Neural cell (in vitro differentiated cells): ENCODE measurements around the gene RETREG1. TPM values are rescaled to one million over a fixed set of nuclear protein-coding genes. Genes with fewer than 3 reads are reported as not detected.

Experiments
- H2AFZ ChIP-seq: fragments of 200-600, 300-800 bp; sonication (generic), shearing (Covaris generic); 2 replicates; pipeline ENCODE4 v1.6.0; 2014; ENCODE audit warnings: low read depth, mild to moderate bottlenecking, antibody characterized with exemption, low read length, moderate library complexity
- H3F3A ChIP-seq: fragments of 200-600 bp; shearing (Covaris generic); 2 replicates; pipeline ENCODE4 v1.6.1; 2016; ENCODE audit warnings: mild to moderate bottlenecking, moderate library complexity, mixed read lengths, antibody characterized with exemption, low read length; ENCODE audit not compliant: insufficient read depth, poor library complexity, severe bottlenecking
- H3K27ac ChIP-seq: fragments of 200-600, 300-800 bp; sonication (generic), shearing (Covaris generic); 2 replicates; pipeline ENCODE4 v1.5.1; 2014; ENCODE audit warnings: mild to moderate bottlenecking, low read length, moderate library complexity
- H3K27me3 ChIP-seq: fragments of 300-800, 200-600 bp; sonication (generic), shearing (Covaris generic); 2 replicates; pipeline ENCODE4 v1.6.0; 2014; ENCODE audit warnings: mild to moderate bottlenecking, low read depth, low read length, moderate library complexity; ENCODE audit not compliant: insufficient read depth
- H3K36me3 ChIP-seq: fragments of 300-800, 200-600 bp; sonication (generic), shearing (Covaris generic); 2 replicates; pipeline ENCODE4 v1.5.1; 2014; ENCODE audit warnings: mild to moderate bottlenecking, antibody characterized with exemption, low read length, moderate library complexity; ENCODE audit not compliant: insufficient read depth
- H3K4me2 ChIP-seq: fragments of 300-800, 200-600 bp; sonication (generic), shearing (Covaris generic); 2 replicates; pipeline ENCODE4 v1.6.0; 2014; ENCODE audit warnings: mild to moderate bottlenecking, low read length
- H3K4me3 ChIP-seq: fragments of 300-800, 200-600 bp; sonication (generic), shearing (Covaris generic); 2 replicates; pipeline ENCODE4 v1.5.1; 2014; ENCODE audit warnings: mild to moderate bottlenecking, low read length, moderate library complexity
- H3K79me2 ChIP-seq: fragments of 200-600 bp; shearing (Covaris generic); replicated peaks from 2 replicates; pipeline ENCODE4 v1.6.0; 2014; ENCODE audit warnings: mild to moderate bottlenecking, low read length, moderate library complexity; ENCODE audit not compliant: insufficient read depth
- H3K9ac ChIP-seq: fragments of 300-800, 200-600 bp; sonication (generic), shearing (Covaris generic); 2 replicates; pipeline ENCODE4 v1.6.1; 2016; ENCODE audit warnings: mild to moderate bottlenecking, low read length, mixed read lengths
- H3K9me2 ChIP-seq: fragments of 200-600 bp; shearing (Covaris generic); 2 replicates; pipeline ENCODE4 v1.6.1; 2016; ENCODE audit warnings: mild to moderate bottlenecking, low read length, mixed read lengths; ENCODE audit not compliant: insufficient read depth
- H3K9me3 ChIP-seq: fragments of 200-600, 300-800 bp; sonication (generic), shearing (Covaris generic); 2 replicates; pipeline ENCODE4 v1.6.1; 2016; ENCODE audit warnings: mild to moderate bottlenecking, mixed run types, low read length, moderate library complexity, mixed read lengths
- H4K20me1 ChIP-seq: fragments of 200-600 bp; shearing (Covaris generic); 2 replicates; pipeline ENCODE4 v1.6.1; 2016; ENCODE audit warnings: mild to moderate bottlenecking, mixed run types; ENCODE audit not compliant: insufficient read depth
- EP300 ChIP-seq: fragments of 450-650 bp; conservative IDR thresholded peaks from 2 replicates; pipeline ENCODE4 v1.6.1; 2014; ENCODE audit warnings: antibody characterized with exemption, mild to moderate bottlenecking, moderate library complexity; ENCODE audit not compliant: poor library complexity, severe bottlenecking
- EZH2 ChIP-seq: fragments of 200-600, 300-800 bp; shearing (Covaris generic), sonication (generic); IDR thresholded peaks from 2 replicates; pipeline ENCODE4 v1.6.1; 2014; ENCODE audit warnings: antibody characterized with exemption, low read length, borderline replicate concordance, mild to moderate bottlenecking; ENCODE audit not compliant: insufficient read depth, poor library complexity, severe bottlenecking
- MXI1 ChIP-seq: fragments of 450-650 bp; conservative IDR thresholded peaks from 2 replicates; pipeline ENCODE4 v1.6.1; 2014; ENCODE audit warnings: antibody characterized with exemption, mild to moderate bottlenecking; ENCODE audit not compliant: poor library complexity, severe bottlenecking
- POLR2AphosphoS5 ChIP-seq: IDR thresholded peaks from 2 replicates; pipeline ENCODE4 v1.6.1; 2012
- RAD21 ChIP-seq: fragments of 450-650 bp; conservative IDR thresholded peaks from 2 replicates; pipeline ENCODE4 v1.6.1; 2014; ENCODE audit warnings: antibody characterized with exemption, mild to moderate bottlenecking, moderate library complexity
- SMC3 ChIP-seq: fragments of 450-650 bp; conservative IDR thresholded peaks from 2 replicates; pipeline ENCODE4 v1.6.1; 2014; ENCODE audit warnings: antibody characterized with exemption, mild to moderate bottlenecking, moderate library complexity; ENCODE audit not compliant: poor library complexity
- TAF1 ChIP-seq: IDR thresholded peaks from 2 replicates; pipeline ENCODE4 v1.6.1; 2012; ENCODE audit warnings: low read depth
- polyA plus RNA-seq: library from polyadenylated mRNA; depleted of rRNA; stranded (reverse); fragments of >200 nt; gene quantifications from 2 replicates; pipeline ENCODE4 v1.2.3, GENCODE V29; 2014
- TF ChIP-seq, protein P1 (sequence below): fragments of 450-650 bp; IDR thresholded peaks from 2 replicates; pipeline ENCODE4 v1.5.1; 2014; ENCODE audit warnings: antibody characterized with exemption, mild to moderate bottlenecking, moderate library complexity; ENCODE audit not compliant: poor library complexity, severe bottlenecking
- TF ChIP-seq, protein P2 (sequence below): IDR thresholded peaks from 2 replicates; pipeline ENCODE4 v1.6.1; 2012; ENCODE audit warnings: borderline replicate concordance

RETREG1 gene
- polyA plus RNA-seq, 1 donor from 2014 or later, result 25.4 TPM

DNA sequence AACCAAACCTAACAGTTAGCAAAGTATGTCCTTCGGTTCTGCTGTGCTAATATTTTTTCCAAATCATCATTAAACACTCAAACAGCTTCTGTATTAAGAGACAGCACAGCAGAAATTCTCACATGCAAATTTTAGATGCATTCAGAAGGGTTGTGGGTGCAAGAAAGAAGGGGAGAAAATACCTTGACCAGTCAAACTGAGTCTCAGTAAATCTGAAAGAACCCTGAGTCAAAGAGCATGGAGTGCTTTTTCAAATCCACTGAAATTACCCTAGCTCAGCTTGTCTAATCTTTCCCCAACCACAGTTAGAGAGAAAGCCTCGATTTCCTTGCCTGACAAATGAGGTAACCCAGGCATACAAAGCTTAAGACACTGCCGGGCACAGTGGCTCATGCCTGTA, 55.1 kb downstream of the RETREG1 start (continued):
- TF ChIP-seq RAD21 (no peak), EZH2 (no peak)

DNA sequence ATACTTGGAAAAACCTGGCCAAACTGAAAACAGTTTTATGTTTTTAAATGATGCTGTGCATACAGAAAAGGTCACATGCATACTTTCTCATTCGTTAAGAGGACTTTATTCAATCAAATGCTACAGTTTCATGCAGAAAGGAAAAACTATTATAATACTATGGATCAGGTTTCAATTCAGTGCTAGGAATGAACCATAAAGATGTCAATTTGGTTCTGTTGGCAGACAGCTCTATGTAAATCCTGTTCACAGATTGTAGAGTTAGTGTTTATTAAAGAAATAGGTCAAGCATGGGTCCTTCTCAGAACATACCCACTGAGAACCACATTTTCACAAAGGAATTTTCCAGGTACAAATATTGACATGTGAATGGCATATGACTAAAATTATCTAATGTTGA, 57.1 kb downstream of the RETREG1 start:
- Histone ChIP-seq H3K9ac (no peak overlapping the region), H3K36me3 (no peaks in the 10 kb centered on the region), H3K4me3 (no peak overlapping the region), H3K27me3 (no peaks in the 10 kb centered on the region), H3K27ac (no peak overlapping the region), H3K9me3 (no peaks in the 10 kb centered on the region), H2AFZ (no peak overlapping the region), H3K9me2 (no peaks in the 10 kb centered on the region), H4K20me1 (no peaks in the 10 kb centered on the region), H3K79me2 (no peaks in the 10 kb centered on the region), H3K4me2 (no peak overlapping the region), H3F3A (no peaks in the 10 kb centered on the region)
- TF ChIP-seq EP300 (no peak), SMC3 (no peak), RAD21 (no peak), EZH2 (no peak), POLR2AphosphoS5 (no peak), MXI1 (no peak), TAF1 (no peak)
- TF ChIP-seq, protein P1, sequence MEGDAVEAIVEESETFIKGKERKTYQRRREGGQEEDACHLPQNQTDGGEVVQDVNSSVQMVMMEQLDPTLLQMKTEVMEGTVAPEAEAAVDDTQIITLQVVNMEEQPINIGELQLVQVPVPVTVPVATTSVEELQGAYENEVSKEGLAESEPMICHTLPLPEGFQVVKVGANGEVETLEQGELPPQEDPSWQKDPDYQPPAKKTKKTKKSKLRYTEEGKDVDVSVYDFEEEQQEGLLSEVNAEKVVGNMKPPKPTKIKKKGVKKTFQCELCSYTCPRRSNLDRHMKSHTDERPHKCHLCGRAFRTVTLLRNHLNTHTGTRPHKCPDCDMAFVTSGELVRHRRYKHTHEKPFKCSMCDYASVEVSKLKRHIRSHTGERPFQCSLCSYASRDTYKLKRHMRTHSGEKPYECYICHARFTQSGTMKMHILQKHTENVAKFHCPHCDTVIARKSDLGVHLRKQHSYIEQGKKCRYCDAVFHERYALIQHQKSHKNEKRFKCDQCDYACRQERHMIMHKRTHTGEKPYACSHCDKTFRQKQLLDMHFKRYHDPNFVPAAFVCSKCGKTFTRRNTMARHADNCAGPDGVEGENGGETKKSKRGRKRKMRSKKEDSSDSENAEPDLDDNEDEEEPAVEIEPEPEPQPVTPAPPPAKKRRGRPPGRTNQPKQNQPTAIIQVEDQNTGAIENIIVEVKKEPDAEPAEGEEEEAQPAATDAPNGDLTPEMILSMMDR, result no peak
- TF ChIP-seq, protein P2, sequence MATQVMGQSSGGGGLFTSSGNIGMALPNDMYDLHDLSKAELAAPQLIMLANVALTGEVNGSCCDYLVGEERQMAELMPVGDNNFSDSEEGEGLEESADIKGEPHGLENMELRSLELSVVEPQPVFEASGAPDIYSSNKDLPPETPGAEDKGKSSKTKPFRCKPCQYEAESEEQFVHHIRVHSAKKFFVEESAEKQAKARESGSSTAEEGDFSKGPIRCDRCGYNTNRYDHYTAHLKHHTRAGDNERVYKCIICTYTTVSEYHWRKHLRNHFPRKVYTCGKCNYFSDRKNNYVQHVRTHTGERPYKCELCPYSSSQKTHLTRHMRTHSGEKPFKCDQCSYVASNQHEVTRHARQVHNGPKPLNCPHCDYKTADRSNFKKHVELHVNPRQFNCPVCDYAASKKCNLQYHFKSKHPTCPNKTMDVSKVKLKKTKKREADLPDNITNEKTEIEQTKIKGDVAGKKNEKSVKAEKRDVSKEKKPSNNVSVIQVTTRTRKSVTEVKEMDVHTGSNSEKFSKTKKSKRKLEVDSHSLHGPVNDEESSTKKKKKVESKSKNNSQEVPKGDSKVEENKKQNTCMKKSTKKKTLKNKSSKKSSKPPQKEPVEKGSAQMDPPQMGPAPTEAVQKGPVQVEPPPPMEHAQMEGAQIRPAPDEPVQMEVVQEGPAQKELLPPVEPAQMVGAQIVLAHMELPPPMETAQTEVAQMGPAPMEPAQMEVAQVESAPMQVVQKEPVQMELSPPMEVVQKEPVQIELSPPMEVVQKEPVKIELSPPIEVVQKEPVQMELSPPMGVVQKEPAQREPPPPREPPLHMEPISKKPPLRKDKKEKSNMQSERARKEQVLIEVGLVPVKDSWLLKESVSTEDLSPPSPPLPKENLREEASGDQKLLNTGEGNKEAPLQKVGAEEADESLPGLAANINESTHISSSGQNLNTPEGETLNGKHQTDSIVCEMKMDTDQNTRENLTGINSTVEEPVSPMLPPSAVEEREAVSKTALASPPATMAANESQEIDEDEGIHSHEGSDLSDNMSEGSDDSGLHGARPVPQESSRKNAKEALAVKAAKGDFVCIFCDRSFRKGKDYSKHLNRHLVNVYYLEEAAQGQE, result no peak

DNA sequence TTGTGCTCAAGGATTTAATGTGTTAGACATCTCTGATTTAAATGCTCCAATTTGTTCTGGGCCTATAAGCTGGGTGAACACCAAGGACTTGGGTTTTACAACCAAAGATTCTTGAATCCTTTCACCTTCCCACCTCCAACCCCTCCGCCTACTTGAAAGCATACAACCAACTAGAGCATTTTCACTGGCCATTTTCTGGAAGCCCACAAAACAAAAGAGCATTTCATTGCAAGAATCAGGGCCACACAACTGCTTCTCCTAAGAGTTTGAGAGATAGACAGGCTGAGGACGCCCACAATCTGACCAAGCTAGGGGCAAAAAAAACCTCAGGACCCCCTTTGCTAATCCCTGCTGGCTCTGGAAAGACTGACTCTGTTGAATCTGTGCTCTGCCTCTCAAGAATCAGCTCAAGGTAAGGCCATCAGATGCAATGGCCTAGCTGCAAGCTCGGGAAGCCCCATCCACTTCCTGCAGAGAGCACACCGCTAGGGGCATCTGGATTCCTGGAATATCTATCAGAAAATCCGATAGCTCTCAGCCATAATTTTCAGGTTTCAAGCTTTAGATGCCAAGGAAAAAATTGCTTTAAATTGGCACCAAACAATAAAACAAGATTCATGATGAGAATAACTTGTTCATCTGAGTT, 57.7 kb downstream of the RETREG1 start:
- H2AFZ ChIP-seq, result no peak overlapping the region
- H3K9me2 ChIP-seq, result no peaks in the 10 kb centered on the region
- H3F3A ChIP-seq, result no peaks in the 10 kb centered on the region
- H3K9me3 ChIP-seq, result no peaks in the 10 kb centered on the region
- H4K20me1 ChIP-seq, result no peaks in the 10 kb centered on the region
- TF ChIP-seq SMC3 (no peak), MXI1 (no peak), EP300 (no peak), TAF1 (no peak), RAD21 (no peak), EZH2 (no peak), POLR2AphosphoS5 (no peak)
- TF ChIP-seq, protein P2, result no peak
- TF ChIP-seq, protein P1, result no peak
- H3K36me3 ChIP-seq, result no peaks in the 10 kb centered on the region
- no peak overlapping the region for H3K4me3 ChIP-seq
- no peaks in the 10 kb centered on the region for H3K79me2 ChIP-seq
- no peak overlapping the region for H3K27ac ChIP-seq
- no peaks in the 10 kb centered on the region for H3K27me3 ChIP-seq
- H3K4me2 ChIP-seq, result no peak overlapping the region
- no peak overlapping the region for H3K9ac ChIP-seq
